K562 (cell line): Measurements from ENCODE around the gene VEGFB. TPM values are rescaled to one million over a fixed set of nuclear protein-coding genes. Genes with fewer than 3 reads are reported as not detected.

Experiments
- ELF2 ChIP-seq: fragments of 250-450 bp; sonication (Bioruptor Pico); IDR thresholded peaks from 2 replicates; pipeline ENCODE4 v1.5.0; 2021; ENCODE audit warnings: mild to moderate bottlenecking
- EP300 ChIP-seq: IDR thresholded peaks from 2 replicates; pipeline ENCODE4 v1.6.1; 2012; ENCODE audit warnings: low read length, improper control_type of control experiment
- KLF13 ChIP-seq: fragments of 450-650 bp; IDR thresholded peaks from 2 replicates; pipeline ENCODE4 v1.6.1; 2016; ENCODE audit warnings: missing genetic modification characterization, low read depth, mild to moderate bottlenecking, missing compliant biosample characterization, moderate library complexity, borderline replicate concordance
- KLF16 ChIP-seq: IDR thresholded peaks from 2 replicates; pipeline ENCODE4 v1.6.1; 2016; ENCODE audit warnings: antibody characterized with exemption
- LCOR ChIP-seq: sonication (generic); formaldehyde crosslinking; IDR thresholded peaks from 2 replicates; pipeline ENCODE4 v1.8.0; 2022; ENCODE audit warnings: mild to moderate bottlenecking, missing genetic modification reagents
- MAX ChIP-seq: sonication (generic); formaldehyde crosslinking; IDR thresholded peaks from 2 replicates; pipeline ENCODE4 v1.9.0; 2022; ENCODE audit warnings: mild to moderate bottlenecking, missing genetic modification reagents
- NEUROD1 ChIP-seq: fragments of 150-350 bp; IDR thresholded peaks from 2 replicates; pipeline ENCODE4 v1.6.1; 2014; ENCODE audit warnings: borderline replicate concordance, low read length, low read depth; ENCODE audit not compliant: partially characterized antibody
- NRF1 ChIP-seq, 2 experiments: fragments of 450-650 bp; IDR thresholded peaks in 1 of 2; conservative IDR thresholded peaks in 1 of 2; 2 replicates each; pipeline ENCODE4 v1.6.1; 2014; ENCODE audit warnings: mild to moderate bottlenecking in 2 of 2
- TAL1 ChIP-seq: fragments of 450-650 bp; IDR thresholded peaks from 2 replicates; pipeline ENCODE4 v1.6.1; 2016; ENCODE audit warnings: mild to moderate bottlenecking
- ZNF140 ChIP-seq: fragments of 250-450 bp; sonication (Bioruptor Pico); IDR thresholded peaks from 2 replicates; pipeline ENCODE4 v1.8.0; 2021; ENCODE audit warnings: moderate library complexity, mild to moderate bottlenecking, inconsistent platforms
- ZNF184 ChIP-seq: sonication (generic); formaldehyde crosslinking; IDR thresholded peaks from 2 replicates; pipeline ENCODE4 v1.5.0; 2020; ENCODE audit warnings: missing genetic modification reagents
- polyA plus RNA-seq, 8 experiments: library from polyadenylated mRNA; depleted of rRNA in 4 of 8; stranded (reverse) in 5 of 8; unstranded in 3 of 8; fragments of >200 nt; fragmentation: Nextera tagmentation in 2 of 8; fragmentation: Illumina TruSeq in 1 of 8; extraction: Ambion mirVana in 2 of 8; extraction: Trizol in 1 of 8; gene quantifications; 2 replicates each; pipeline versions ENCODE4 v1.2.1 to v1.2.3, GENCODE V29; 2011 to 2014; ENCODE audit warnings: inconsistent platforms in 1 of 8, missing spikeins in 1 of 8
- total RNA-seq, 7 experiments: library from RNA; depleted of rRNA in 6 of 7; stranded (reverse); fragments of >200 nt in 6 of 7; fragmentation: Illumina TruSeq in 2 of 7; extraction: Trizol in 2 of 7; gene quantifications; 2 replicates each; pipeline versions ENCODE4 v1.2.1 to v1.2.3, GENCODE V29; 2011 to 2021; ENCODE audit warnings: low replicate concordance in 1 of 7
- TF ChIP-seq, protein P1 (sequence below): fragments of 150-350 bp; IDR thresholded peaks from 2 replicates; pipeline ENCODE4 v1.6.1; 2014; ENCODE audit warnings: low read depth, mild to moderate bottlenecking, low read length, borderline replicate concordance
- TF ChIP-seq, protein P2 (sequence below): fragments of 450-650 bp; IDR thresholded peaks from 2 replicates; pipeline ENCODE4 v1.6.1; 2016; ENCODE audit warnings: low read depth, mild to moderate bottlenecking, moderate library complexity
- TF ChIP-seq, protein P3 (sequence below): fragments of 450-650 bp; IDR thresholded peaks from 2 replicates; pipeline ENCODE4 v1.7.1; 2018; ENCODE audit warnings: mild to moderate bottlenecking, low read depth; ENCODE audit not compliant: partially characterized antibody
- TF ChIP-seq, protein P4 (sequence below): sonication (generic); formaldehyde crosslinking; IDR thresholded peaks from 2 replicates; pipeline ENCODE4 v1.8.0; 2022; ENCODE audit warnings: missing genetic modification reagents, mild to moderate bottlenecking, moderate library complexity, borderline replicate concordance

VEGFB gene
- total and polyA plus RNA-seq, 9 of the 15 experiments (the other 6 are each of a cell fraction or from before 2014, with no cell fraction given), result 11.0 to 83.4 (median 25.7) TPM

- TF ChIP-seq ZNF140 (no peak), ZNF184 (no peak), KLF13 (tag) (no peak), KLF16 (peak; percentile 90), EP300 (peak; percentile 59; the same call in 1 of the 2 replicates), MAX (CRISPR knock-in tag) (peak; percentile 86), NEUROD1 (peak; percentile 99), ELF2 (CRISPR knock-in tag) (no peak), LCOR (CRISPR knock-in tag) (peak; percentile 53; the same call in 1 of the 2 replicates), TAL1 (no peak), NRF1 (conservative IDR thresholded peaks at IDR 0.05 in 1 of 2, IDR thresholded peaks at IDR 0.05 in 1 of 2) (peak; percentile 70 to 77)
- TF ChIP-seq, protein P1, sequence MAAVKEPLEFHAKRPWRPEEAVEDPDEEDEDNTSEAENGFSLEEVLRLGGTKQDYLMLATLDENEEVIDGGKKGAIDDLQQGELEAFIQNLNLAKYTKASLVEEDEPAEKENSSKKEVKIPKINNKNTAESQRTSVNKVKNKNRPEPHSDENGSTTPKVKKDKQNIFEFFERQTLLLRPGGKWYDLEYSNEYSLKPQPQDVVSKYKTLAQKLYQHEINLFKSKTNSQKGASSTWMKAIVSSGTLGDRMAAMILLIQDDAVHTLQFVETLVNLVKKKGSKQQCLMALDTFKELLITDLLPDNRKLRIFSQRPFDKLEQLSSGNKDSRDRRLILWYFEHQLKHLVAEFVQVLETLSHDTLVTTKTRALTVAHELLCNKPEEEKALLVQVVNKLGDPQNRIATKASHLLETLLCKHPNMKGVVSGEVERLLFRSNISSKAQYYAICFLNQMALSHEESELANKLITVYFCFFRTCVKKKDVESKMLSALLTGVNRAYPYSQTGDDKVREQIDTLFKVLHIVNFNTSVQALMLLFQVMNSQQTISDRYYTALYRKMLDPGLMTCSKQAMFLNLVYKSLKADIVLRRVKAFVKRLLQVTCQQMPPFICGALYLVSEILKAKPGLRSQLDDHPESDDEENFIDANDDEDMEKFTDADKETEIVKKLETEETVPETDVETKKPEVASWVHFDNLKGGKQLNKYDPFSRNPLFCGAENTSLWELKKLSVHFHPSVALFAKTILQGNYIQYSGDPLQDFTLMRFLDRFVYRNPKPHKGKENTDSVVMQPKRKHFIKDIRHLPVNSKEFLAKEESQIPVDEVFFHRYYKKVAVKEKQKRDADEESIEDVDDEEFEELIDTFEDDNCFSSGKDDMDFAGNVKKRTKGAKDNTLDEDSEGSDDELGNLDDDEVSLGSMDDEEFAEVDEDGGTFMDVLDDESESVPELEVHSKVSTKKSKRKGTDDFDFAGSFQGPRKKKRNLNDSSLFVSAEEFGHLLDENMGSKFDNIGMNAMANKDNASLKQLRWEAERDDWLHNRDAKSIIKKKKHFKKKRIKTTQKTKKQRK, result peak; percentile 97
- TF ChIP-seq, protein P2, sequence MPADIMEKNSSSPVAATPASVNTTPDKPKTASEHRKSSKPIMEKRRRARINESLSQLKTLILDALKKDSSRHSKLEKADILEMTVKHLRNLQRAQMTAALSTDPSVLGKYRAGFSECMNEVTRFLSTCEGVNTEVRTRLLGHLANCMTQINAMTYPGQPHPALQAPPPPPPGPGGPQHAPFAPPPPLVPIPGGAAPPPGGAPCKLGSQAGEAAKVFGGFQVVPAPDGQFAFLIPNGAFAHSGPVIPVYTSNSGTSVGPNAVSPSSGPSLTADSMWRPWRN, result peak; percentile 47; the same call in 1 of the 2 replicates
- TF ChIP-seq, protein P3, sequence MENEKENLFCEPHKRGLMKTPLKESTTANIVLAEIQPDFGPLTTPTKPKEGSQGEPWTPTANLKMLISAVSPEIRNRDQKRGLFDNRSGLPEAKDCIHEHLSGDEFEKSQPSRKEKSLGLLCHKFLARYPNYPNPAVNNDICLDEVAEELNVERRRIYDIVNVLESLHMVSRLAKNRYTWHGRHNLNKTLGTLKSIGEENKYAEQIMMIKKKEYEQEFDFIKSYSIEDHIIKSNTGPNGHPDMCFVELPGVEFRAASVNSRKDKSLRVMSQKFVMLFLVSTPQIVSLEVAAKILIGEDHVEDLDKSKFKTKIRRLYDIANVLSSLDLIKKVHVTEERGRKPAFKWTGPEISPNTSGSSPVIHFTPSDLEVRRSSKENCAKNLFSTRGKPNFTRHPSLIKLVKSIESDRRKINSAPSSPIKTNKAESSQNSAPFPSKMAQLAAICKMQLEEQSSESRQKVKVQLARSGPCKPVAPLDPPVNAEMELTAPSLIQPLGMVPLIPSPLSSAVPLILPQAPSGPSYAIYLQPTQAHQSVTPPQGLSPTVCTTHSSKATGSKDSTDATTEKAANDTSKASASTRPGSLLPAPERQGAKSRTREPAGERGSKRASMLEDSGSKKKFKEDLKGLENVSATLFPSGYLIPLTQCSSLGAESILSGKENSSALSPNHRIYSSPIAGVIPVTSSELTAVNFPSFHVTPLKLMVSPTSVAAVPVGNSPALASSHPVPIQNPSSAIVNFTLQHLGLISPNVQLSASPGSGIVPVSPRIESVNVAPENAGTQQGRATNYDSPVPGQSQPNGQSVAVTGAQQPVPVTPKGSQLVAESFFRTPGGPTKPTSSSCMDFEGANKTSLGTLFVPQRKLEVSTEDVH, result peak; percentile 60
- TF ChIP-seq, protein P4, sequence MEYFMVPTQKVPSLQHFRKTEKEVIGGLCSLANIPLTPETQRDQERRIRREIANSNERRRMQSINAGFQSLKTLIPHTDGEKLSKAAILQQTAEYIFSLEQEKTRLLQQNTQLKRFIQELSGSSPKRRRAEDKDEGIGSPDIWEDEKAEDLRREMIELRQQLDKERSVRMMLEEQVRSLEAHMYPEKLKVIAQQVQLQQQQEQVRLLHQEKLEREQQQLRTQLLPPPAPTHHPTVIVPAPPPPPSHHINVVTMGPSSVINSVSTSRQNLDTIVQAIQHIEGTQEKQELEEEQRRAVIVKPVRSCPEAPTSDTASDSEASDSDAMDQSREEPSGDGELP (CRISPR knock-in tag), result peak; percentile 25; the same call in 1 of the 2 replicates
Observed at GRCh38 chr11:64185693-64186491, 48.5 kb upstream of the VEGFB start, which contains the start of gene STIP1 (continued).
